ENCODE data around the gene IRF6. TPM values are rescaled to one million over a fixed set of nuclear protein-coding genes. Genes with fewer than 3 reads are reported as not detected.

Gene IRF6
- total RNA-seq, 1 donor from 2014 or later = 39.9 TPM

GRCh38 chr1:209805341-209805781, 581 bp downstream of the IRF6 start:
- H3K9me3 Mint-ChIP-seq = no peaks in the 10 kb centered on the region
- no peak for DNase-seq (ENCODE audit: low spot score in 2 of 2, unreplicated experiment in 2 of 2)
- H3K27ac Mint-ChIP-seq = peak overlapping the region; percentile 98
- TF ChIP-seq, protein P1, sequence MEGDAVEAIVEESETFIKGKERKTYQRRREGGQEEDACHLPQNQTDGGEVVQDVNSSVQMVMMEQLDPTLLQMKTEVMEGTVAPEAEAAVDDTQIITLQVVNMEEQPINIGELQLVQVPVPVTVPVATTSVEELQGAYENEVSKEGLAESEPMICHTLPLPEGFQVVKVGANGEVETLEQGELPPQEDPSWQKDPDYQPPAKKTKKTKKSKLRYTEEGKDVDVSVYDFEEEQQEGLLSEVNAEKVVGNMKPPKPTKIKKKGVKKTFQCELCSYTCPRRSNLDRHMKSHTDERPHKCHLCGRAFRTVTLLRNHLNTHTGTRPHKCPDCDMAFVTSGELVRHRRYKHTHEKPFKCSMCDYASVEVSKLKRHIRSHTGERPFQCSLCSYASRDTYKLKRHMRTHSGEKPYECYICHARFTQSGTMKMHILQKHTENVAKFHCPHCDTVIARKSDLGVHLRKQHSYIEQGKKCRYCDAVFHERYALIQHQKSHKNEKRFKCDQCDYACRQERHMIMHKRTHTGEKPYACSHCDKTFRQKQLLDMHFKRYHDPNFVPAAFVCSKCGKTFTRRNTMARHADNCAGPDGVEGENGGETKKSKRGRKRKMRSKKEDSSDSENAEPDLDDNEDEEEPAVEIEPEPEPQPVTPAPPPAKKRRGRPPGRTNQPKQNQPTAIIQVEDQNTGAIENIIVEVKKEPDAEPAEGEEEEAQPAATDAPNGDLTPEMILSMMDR (IDR thresholded peaks at IDR 0.05; ENCODE audit: unreplicated experiment) = no peak
- no peaks in the 10 kb centered on the region for H3K36me3 Mint-ChIP-seq
- peak overlapping the region; percentile 92 for H3K4me3 Mint-ChIP-seq
- peaks cover 10% of the 10 kb centered on the region for H3K27me3 Mint-ChIP-seq (ENCODE audit: low read depth)
- H3K4me1 Mint-ChIP-seq = peaks cover 46% of the 10 kb centered on the region

DNA sequence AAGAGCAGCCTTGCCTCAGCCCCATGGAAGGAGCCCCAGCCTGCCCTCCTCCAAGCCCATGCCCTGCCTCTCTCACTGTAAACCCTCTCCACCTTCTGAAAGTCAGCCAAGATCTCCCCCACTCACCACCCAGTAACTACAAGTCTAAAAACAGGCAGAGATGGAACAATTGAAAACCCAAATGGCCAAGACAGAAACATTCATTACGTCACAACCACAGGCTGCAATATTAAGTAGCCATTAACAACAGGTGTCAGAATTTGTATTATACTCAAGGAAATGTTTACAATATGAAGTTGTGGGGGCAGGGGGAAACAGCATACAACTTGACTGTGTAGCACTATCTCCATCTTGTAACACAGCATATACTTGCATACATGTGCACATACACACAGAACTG, 2.4 kb downstream of the IRF6 start:
- Mint-ChIP-seq H3K4me3 (no peak overlapping the region), H3K27me3 (ENCODE audit: low read depth) (peaks cover 10% of the 10 kb centered on the region)
- TF ChIP-seq, protein P1 (IDR thresholded peaks at IDR 0.05; ENCODE audit: unreplicated experiment) = no peak

GRCh38 chr1:209802780-209803152, 3.2 kb downstream of the IRF6 start:
- Mint-ChIP-seq H3K9me3 (no peaks in the 10 kb centered on the region), H3K4me3 (no peak overlapping the region), H3K27ac (no peak overlapping the region), H3K27me3 (ENCODE audit: low read depth) (peaks cover 10% of the 10 kb centered on the region), H3K4me1 (peaks cover 43% of the 10 kb centered on the region), H3K36me3 (peaks cover 14% of the 10 kb centered on the region)
- TF ChIP-seq, protein P1 (IDR thresholded peaks at IDR 0.05; ENCODE audit: unreplicated experiment) = no peak
- DNase-seq (ENCODE audit: low spot score in 2 of 2, unreplicated experiment in 2 of 2) = no peak

More for the DNA sequence above, 2.4 kb downstream of the IRF6 start:
- Mint-ChIP-seq H3K9me3 (no peaks in the 10 kb centered on the region), H3K27ac (no peak overlapping the region), H3K4me1 (peaks cover 46% of the 10 kb centered on the region), H3K36me3 (peaks cover 8% of the 10 kb centered on the region)
- DNase-seq (ENCODE audit: low spot score in 2 of 2, unreplicated experiment in 2 of 2) = no peak

DNA sequence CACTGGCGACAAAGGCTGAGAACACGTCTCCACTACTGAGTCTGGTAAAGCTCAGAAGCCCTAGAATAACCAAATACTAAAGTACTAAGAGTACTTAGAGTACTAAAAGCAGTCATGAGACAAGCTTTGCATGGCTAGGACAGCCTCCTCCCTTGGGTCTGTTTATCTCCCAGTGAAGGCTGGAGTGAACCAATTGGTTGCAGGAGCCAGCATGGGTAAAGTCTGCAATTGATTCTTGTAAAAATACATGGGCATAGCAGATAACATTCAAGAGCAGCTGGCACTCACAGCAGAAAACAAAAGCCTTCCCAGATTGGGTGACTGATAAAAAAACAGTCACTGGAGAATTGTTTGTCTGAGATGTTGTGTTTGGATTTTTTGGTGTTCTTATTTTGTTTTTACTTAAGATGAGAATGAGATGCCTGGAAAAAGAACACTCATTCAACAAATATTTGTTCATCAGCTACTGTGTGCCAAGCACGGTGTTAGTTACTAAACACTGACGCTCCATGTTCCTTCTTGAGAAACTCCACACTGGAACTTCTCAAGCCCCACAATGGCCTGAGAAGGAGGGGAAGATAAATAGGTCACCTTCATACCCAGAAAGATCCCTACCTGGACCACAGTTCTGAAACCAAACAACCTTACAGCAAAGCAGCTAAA, 3.7 kb downstream of the IRF6 start:
- no peak overlapping the region for H3K4me3 Mint-ChIP-seq
- peaks cover 10% of the 10 kb centered on the region for H3K27me3 Mint-ChIP-seq (ENCODE audit: low read depth)
- H3K9me3 Mint-ChIP-seq = no peaks in the 10 kb centered on the region

DNA sequence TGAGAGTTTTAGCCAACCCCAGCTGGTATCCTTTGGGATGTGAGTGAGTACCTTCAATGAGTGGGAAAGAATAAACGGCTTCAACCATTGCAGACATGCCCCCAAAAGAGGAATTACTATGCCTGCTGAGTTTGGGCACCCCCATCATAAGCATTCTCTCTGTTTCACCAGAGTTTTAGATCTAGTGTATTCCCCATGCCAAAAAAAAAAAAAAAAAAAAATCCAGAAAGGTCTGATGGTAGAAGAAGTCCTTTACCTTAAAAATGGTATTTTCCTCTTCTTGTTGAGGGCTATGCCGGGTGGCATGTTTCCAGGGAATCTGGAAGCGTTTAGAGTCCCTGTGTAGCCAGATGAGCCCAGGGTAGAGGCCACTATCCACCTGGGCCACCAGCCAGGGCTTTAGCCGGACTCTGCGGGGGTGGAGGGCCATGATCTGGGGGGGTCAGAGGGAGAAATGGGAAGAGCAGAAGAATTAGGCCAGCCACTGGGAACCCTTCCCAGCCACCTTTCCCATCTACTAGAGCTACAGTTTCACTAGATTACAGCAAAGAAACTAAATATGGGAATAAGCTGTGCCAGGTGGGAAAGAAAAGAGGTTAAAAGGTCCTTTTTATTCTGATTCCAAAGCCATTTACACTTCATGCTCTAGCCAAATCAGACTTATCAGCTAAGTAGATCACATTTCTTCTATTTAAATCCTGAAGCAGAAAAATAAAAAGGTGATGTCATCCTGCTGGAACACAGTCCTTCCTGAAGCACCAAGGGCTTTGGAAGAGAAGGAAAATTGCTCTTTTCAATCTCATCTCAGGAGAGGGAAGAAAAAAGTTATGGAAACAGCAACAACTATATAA, 4.7 kb downstream of the IRF6 start:
- DNase-seq (ENCODE audit: low spot score in 2 of 2, unreplicated experiment in 2 of 2) = no peak
- H3K9me3 Mint-ChIP-seq = no peaks in the 10 kb centered on the region
- H3K4me3 Mint-ChIP-seq = no peak overlapping the region
- peaks cover 44% of the 10 kb centered on the region for H3K4me1 Mint-ChIP-seq
- TF ChIP-seq, protein P1 (IDR thresholded peaks at IDR 0.05; ENCODE audit: unreplicated experiment) = no peak
- peaks cover 20% of the 10 kb centered on the region for H3K36me3 Mint-ChIP-seq
- H3K27ac Mint-ChIP-seq = peak overlapping the region; percentile 76
- peaks cover 10% of the 10 kb centered on the region for H3K27me3 Mint-ChIP-seq (ENCODE audit: low read depth)

More for the DNA sequence above, 3.7 kb downstream of the IRF6 start:
- Mint-ChIP-seq H3K36me3 (peaks cover 18% of the 10 kb centered on the region), H3K4me1 (peaks cover 40% of the 10 kb centered on the region), H3K27ac (peak overlapping the region; percentile 76)
- DNase-seq (ENCODE audit: low spot score in 2 of 2, unreplicated experiment in 2 of 2) = no peak
- TF ChIP-seq, protein P1 (IDR thresholded peaks at IDR 0.05; ENCODE audit: unreplicated experiment) = no peak

All from mesothelial cell of epicardium (in vitro differentiated cells).